ENCODE results near the gene EIF2AK3. TPM values are rescaled to one million over a fixed set of nuclear protein-coding genes. Genes with fewer than 3 reads are reported as not detected.

EIF2AK3 gene
- polyA plus RNA-seq, 1 donor (not counting 4 experiments of a cell fraction or from before 2014, with no cell fraction given): 10.9 TPM

DNA sequence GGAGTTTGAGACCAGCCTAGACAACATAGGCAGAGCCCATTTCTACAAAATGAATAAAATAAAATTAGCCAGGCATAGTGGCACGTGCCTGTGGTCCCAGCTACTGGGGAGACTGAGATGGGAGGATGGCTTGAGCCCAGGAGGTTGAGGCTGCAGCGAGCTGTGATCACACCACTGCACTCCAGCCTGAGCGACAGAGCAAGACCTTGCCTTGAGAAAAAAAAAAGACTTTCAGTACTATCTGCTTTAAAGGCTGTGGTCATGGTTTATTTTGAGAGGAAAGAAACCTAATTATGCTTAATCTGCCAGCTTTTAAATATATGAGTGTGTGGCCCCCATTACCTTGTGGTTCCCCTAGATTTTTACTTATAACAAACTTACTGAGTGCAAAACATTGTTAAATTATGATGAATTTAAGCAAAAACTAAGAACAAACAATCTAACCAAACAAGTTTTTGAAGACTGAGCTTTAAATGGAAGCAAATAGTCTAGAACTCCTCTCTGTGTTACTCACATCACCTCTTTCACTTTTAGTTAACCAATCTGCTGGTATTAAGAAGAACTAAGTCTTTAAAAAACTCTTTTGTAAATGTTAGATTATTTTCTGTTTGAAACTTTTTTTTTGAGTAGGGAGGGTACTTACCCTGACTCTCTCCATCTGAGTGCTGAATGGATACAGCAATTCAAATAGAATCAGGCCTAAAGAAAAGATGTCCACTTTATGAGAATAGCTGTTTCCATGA lies 65.4 kb downstream of the EIF2AK3 start:
- no peak overlapping the region for H3K9ac ChIP-seq (ENCODE audit: control insufficient read depth, extremely low read depth, insufficient read depth, low read length)
- FAIRE-seq (no peak), DNase-seq (ENCODE audit: low read depth, low spot score) (no peak)
- H3K27me3 ChIP-seq (ENCODE audit: control insufficient read depth, extremely low read depth, insufficient read depth, low read length): no peaks in the 10 kb centered on the region
- no peaks in the 10 kb centered on the region for H3K79me2 ChIP-seq (ENCODE audit: control insufficient read depth, insufficient read depth, low read length)
- no peak overlapping the region for H3K27ac ChIP-seq (ENCODE audit: control insufficient read depth, insufficient read depth, low read length)
- no peaks in the 10 kb centered on the region for H3K4me1 ChIP-seq (ENCODE audit: control insufficient read depth, extremely low read depth, insufficient read depth, low read length)
- H3K4me2 ChIP-seq (ENCODE audit: control insufficient read depth, extremely low read depth, insufficient read depth, low read depth, low read length): no peak overlapping the region
- dilution Hi-C loops (cut with MboI; ENCODE audit: extremely low pct_ligation_motif_present, low sequenced_read_pairs): no loop called here
- H3K4me3 ChIP-seq (ENCODE audit: control insufficient read depth in 2 of 3, extremely low read depth in 1 of 3, insufficient read depth in 2 of 3, low read depth in 1 of 3, low read length in 3 of 3): no peak overlapping the region
- no peaks in the 10 kb centered on the region for H4K20me1 ChIP-seq (ENCODE audit: control insufficient read depth, extremely low read depth, insufficient read depth, low read length)
- H3K36me3 ChIP-seq (ENCODE audit: control insufficient read depth in 2 of 2, extremely low read depth in 1 of 2, insufficient read depth in 2 of 2, low read length in 2 of 2): peaks cover 6 to 7% of the 10 kb centered on the region in 2 experiments
- TF ChIP-seq EZH2 (IDR thresholded peaks at IDR 0.05; ENCODE audit: low read length): no peak
- TF ChIP-seq, protein P1, sequence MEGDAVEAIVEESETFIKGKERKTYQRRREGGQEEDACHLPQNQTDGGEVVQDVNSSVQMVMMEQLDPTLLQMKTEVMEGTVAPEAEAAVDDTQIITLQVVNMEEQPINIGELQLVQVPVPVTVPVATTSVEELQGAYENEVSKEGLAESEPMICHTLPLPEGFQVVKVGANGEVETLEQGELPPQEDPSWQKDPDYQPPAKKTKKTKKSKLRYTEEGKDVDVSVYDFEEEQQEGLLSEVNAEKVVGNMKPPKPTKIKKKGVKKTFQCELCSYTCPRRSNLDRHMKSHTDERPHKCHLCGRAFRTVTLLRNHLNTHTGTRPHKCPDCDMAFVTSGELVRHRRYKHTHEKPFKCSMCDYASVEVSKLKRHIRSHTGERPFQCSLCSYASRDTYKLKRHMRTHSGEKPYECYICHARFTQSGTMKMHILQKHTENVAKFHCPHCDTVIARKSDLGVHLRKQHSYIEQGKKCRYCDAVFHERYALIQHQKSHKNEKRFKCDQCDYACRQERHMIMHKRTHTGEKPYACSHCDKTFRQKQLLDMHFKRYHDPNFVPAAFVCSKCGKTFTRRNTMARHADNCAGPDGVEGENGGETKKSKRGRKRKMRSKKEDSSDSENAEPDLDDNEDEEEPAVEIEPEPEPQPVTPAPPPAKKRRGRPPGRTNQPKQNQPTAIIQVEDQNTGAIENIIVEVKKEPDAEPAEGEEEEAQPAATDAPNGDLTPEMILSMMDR (optimal IDR thresholded peaks at IDR 0.05 in 1 of 3, IDR thresholded peaks at IDR 0.05 in 1 of 3, conservative IDR thresholded peaks at IDR 0.05 in 1 of 3; ENCODE audit: extremely low read depth in 1 of 3, insufficient read depth in 2 of 3, low read length in 3 of 3): no peak
- H3K9me3 ChIP-seq (ENCODE audit: control insufficient read depth, low read depth, low read length): no peaks in the 10 kb centered on the region
- no peak overlapping the region for H2AFZ ChIP-seq (ENCODE audit: control insufficient read depth, low read length)
- no peaks in the 10 kb centered on the region for H3K9me1 ChIP-seq (ENCODE audit: control insufficient read depth, extremely low read depth, insufficient read depth, low read length)

DNA sequence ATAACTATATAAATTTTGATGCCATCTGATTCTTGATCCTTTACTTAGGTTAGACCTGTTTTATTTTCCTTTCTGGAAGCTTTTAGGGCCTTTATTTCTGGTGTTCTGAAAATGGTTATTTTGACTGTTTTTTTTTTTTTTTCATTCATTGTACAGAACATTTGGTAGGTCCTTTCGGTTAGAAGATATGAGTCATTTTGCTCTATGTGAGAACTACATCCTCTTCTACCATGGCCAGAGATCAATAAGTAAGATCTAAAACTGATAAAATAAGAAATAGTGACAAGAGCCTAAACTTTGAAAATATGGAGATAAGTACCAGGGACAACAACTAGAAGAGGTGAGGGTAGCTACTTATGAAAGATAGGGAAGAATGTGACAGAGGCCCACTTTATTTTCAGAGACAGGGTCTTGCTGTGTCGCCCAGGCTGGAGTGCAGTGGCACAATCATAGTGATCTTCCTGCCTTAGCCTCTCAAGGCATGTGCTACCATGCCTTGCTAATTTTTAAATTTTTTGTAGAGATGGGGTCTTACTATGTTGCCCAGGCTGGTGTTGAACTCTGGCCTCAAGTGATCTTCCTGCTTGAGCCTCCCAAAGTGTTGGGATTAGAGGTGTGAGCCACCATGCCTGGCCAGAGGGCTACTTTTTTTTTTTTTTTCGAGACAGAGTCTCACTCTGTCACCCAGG lies 66.5 kb downstream of the EIF2AK3 start:
- no peak for FAIRE-seq
- Histone ChIP-seq H3K9me3 (ENCODE audit: control insufficient read depth, low read depth, low read length) (no peaks in the 10 kb centered on the region), H3K9ac (ENCODE audit: control insufficient read depth, extremely low read depth, insufficient read depth, low read length) (no peak overlapping the region), H4K20me1 (ENCODE audit: control insufficient read depth, extremely low read depth, insufficient read depth, low read length) (no peaks in the 10 kb centered on the region), H3K36me3 (ENCODE audit: control insufficient read depth in 2 of 2, extremely low read depth in 1 of 2, insufficient read depth in 2 of 2, low read length in 2 of 2) (peaks cover 6 to 7% of the 10 kb centered on the region in 2 experiments), H3K9me1 (ENCODE audit: control insufficient read depth, extremely low read depth, insufficient read depth, low read length) (no peaks in the 10 kb centered on the region), H3K27me3 (ENCODE audit: control insufficient read depth, extremely low read depth, insufficient read depth, low read length) (no peaks in the 10 kb centered on the region), H3K4me1 (ENCODE audit: control insufficient read depth, extremely low read depth, insufficient read depth, low read length) (no peaks in the 10 kb centered on the region), H3K79me2 (ENCODE audit: control insufficient read depth, insufficient read depth, low read length) (no peaks in the 10 kb centered on the region), H3K4me3 (ENCODE audit: control insufficient read depth in 2 of 3, extremely low read depth in 1 of 3, insufficient read depth in 2 of 3, low read depth in 1 of 3, low read length in 3 of 3) (no peak overlapping the region), H3K27ac (ENCODE audit: control insufficient read depth, insufficient read depth, low read length) (no peak overlapping the region), H2AFZ (ENCODE audit: control insufficient read depth, low read length) (no peak overlapping the region), H3K4me2 (ENCODE audit: control insufficient read depth, extremely low read depth, insufficient read depth, low read depth, low read length) (no peak overlapping the region)
- DNase-seq (ENCODE audit: low read depth, low spot score): no peak
- dilution Hi-C loops (cut with MboI; ENCODE audit: extremely low pct_ligation_motif_present, low sequenced_read_pairs): no loop called here
- TF ChIP-seq, protein P1 (optimal IDR thresholded peaks at IDR 0.05 in 1 of 3, IDR thresholded peaks at IDR 0.05 in 1 of 3, conservative IDR thresholded peaks at IDR 0.05 in 1 of 3; ENCODE audit: extremely low read depth in 1 of 3, insufficient read depth in 2 of 3, low read length in 3 of 3): no peak
- no peak for TF ChIP-seq EZH2 (IDR thresholded peaks at IDR 0.05; ENCODE audit: low read length)
